Body of pancreas (tissue), 4 donors: ENCODE results near the gene DCAF11. TPM values are rescaled to one million over a fixed set of nuclear protein-coding genes. Genes with fewer than 3 reads are reported as not detected.

ENCODE experiments used
- ATAC-seq: fragments of 150-250 bp; one replicate; pipeline ENCODE4 v1.9.1; 2016
- DNase-seq, 4 donors: peaks; one replicate each; pipeline ENCODE4 v3.0.0-alpha.2; 2019
- H3K27ac ChIP-seq, 4 donors: fragments of 200-600 bp; sonication (generic); 1 replicate in 3 of 4; 2 replicates in 1 of 4; pipeline versions ENCODE4 v1.5.1 to v1.6.1; 2016 to 2019; ENCODE audit warnings: mild to moderate bottlenecking in 1 of 4, mixed read lengths in 1 of 4, moderate library complexity in 1 of 4
- H3K27me3 ChIP-seq, 2 donors: fragments of 200-600 bp; sonication (generic); one replicate each; pipeline ENCODE4 v1.6.0; 2016; ENCODE audit warnings: mild to moderate bottlenecking in 1 of 2
- H3K36me3 ChIP-seq, 2 donors: fragments of 200-600 bp; sonication (generic); replicated peaks in 1 of 2; 2 replicates each; pipeline ENCODE4 v1.5.1; 2016; ENCODE audit warnings: low read depth in 2 of 2; ENCODE audit not compliant: insufficient read depth in 1 of 2
- H3K4me1 ChIP-seq: fragments of 200-600 bp; sonication (generic); one replicate; pipeline ENCODE4 v1.6.0; 2016
- H3K4me3 ChIP-seq, 2 donors: fragments of 200-600 bp; sonication (generic); 1 replicate in 1 of 2; 2 replicates in 1 of 2; pipeline ENCODE4 v1.5.1; 2016 to 2019
- H3K9me3 ChIP-seq, 3 donors: fragments of 200-600 bp; sonication (generic); 1 replicate in 2 of 3; 2 replicates in 1 of 3; pipeline ENCODE4 v1.5.1; 2016
- CTCF ChIP-seq, 7 experiments: fragments of 450-650 bp in 4 of 7; fragments of 200-600 bp in 3 of 7; sonication (generic) in 3 of 7; IDR thresholded peaks; one replicate each; pipeline ENCODE4 v1.5.1; 2016 to 2019; ENCODE audit warnings: antibody characterized with exemption in 7 of 7
- POLR2A ChIP-seq, 3 donors: fragments of 450-650 bp; IDR thresholded peaks; one replicate each; pipeline ENCODE4 v1.6.1; 2016; ENCODE audit warnings: antibody characterized with exemption in 3 of 3, mild to moderate bottlenecking in 2 of 3
- WGBS, 2 donors: methylation state at CpG; one replicate each; pipeline ENCODE4 v1.1.5; 2017; 5-methylcytosine and 5-hydroxymethylcytosine counted together
- intact Hi-C: fragments of 100-400 bp; cut with DNase I; formaldehyde crosslinking; loops from one replicate; pipeline ENCODE4 v1.15.1; 2023
- total RNA-seq, 2 donors: library from RNA; depleted of rRNA; stranded (reverse); fragments of >200 nt; gene quantifications; one replicate each; pipeline ENCODE4 v1.1.0, GENCODE V29; 2016

Gene DCAF11
- total RNA-seq, 2 donors from 2014 or later, result 77.1 to 128 TPM

GRCh38 chr14:24164518-24164991 lies 50.0 kb downstream of the DCAF11 start:
- Histone ChIP-seq H3K4me3 (no peak overlapping the region), H3K36me3 (peaks cover 5 to 32% of the 10 kb centered on the region in 2 donors), H3K4me1 (peaks cover 35% of the 10 kb centered on the region), H3K27me3 (no peaks in the 10 kb centered on the region), H3K27ac (no peak overlapping the region), H3K9me3 (no peaks in the 10 kb centered on the region)
- ATAC-seq (no peak), DNase-seq (no peak)
- 82 to 87% methylated on average over 3 to 13 of the region's 14 CpGs for WGBS, 2 donors
- no peak for TF ChIP-seq CTCF (IDR thresholded peaks at IDR 0.05)
- no peak for TF ChIP-seq POLR2A (IDR thresholded peaks at IDR 0.05)
- intact Hi-C loops, result loop anchor here (10.0 kb wide), 1 partner anchor 110 kb away; the partner anchor contains the start of gene CARMIL3

- no peak for ATAC-seq
- TF ChIP-seq POLR2A (IDR thresholded peaks at IDR 0.05) (no peak), CTCF (IDR thresholded peaks at IDR 0.05) (no peak)
- Histone ChIP-seq H3K27me3 (no peaks in the 10 kb centered on the region), H3K36me3 (peaks cover 5 to 32% of the 10 kb centered on the region in 2 donors), H3K4me1 (peaks cover 23% of the 10 kb centered on the region), H3K27ac (no peak overlapping the region), H3K4me3 (no peak overlapping the region), H3K9me3 (no peaks in the 10 kb centered on the region)
- intact Hi-C loops, result loop anchor here (10.0 kb wide), 1 partner anchor 111 kb away; the partner anchor contains the start of gene CARMIL3
- WGBS, 2 donors, result 86 to 89% methylated on average over 5 of the region's 5 CpGs
- DNase-seq, result no peak
These were observed 51.2 kb downstream of the DCAF11 start for GRCh38 chr14:24165785-24166184.

GRCh38 chr14:24167469-24168114 lies 53.0 kb downstream of the DCAF11 start:
- DNase-seq (no peak), ATAC-seq (no peak)
- H3K27ac ChIP-seq, result no peak overlapping the region
- peaks cover 5 to 32% of the 10 kb centered on the region in 2 donors for H3K36me3 ChIP-seq
- intact Hi-C loops, result loop anchor here (10.0 kb wide), 1 partner anchor 113 kb away; the partner anchor contains the start of gene CARMIL3
- no peak for TF ChIP-seq POLR2A (IDR thresholded peaks at IDR 0.05)
- TF ChIP-seq CTCF (IDR thresholded peaks at IDR 0.05), result no peak
- no peak overlapping the region for H3K4me3 ChIP-seq
- peaks cover 9% of the 10 kb centered on the region for H3K4me1 ChIP-seq
- 76 to 83% methylated on average over 3 of the region's 3 CpGs for WGBS, 2 donors
- H3K27me3 ChIP-seq, result no peaks in the 10 kb centered on the region
- no peaks in the 10 kb centered on the region for H3K9me3 ChIP-seq

- H3K27ac ChIP-seq, result peak within 1 kb of the TSS in 1 of 4 donors; percentile 5
These were observed 57.1 kb downstream of the DCAF11 start, which contains the start of gene REC8 for GRCh38 chr14:24171422-24172260. REC8 (plus strand) TSS chr14:24172080; CDS start chr14:24172553, 473 bp downstream.

More at GRCh38 chr14:24171422-24172260, 57.1 kb downstream of the DCAF11 start, which contains the start of gene REC8:
- intact Hi-C loops, result no loop called here
- WGBS, 2 donors, result 49 to 63% methylated on average over 25 to 63 of the region's 63 CpGs
- Histone ChIP-seq H3K4me1 (no peaks in the 10 kb centered on the region), H3K36me3 (peaks cover 0 to 3% of the 10 kb centered on the region in 2 donors), H3K27me3 (no peaks in the 10 kb centered on the region), H3K4me3 (no peak within 1 kb of the TSS), H3K9me3 (no peaks in the 10 kb centered on the region)
- no peak for TF ChIP-seq CTCF (IDR thresholded peaks at IDR 0.05)
- peak in 1 of 3 donors; percentile 7 for TF ChIP-seq POLR2A (IDR thresholded peaks at IDR 0.05)
- peak; percentile 44 to 78 (median 62) for DNase-seq
- peak; percentile 70 for ATAC-seq
